H9 (cell line): Measurements from ENCODE around the gene HLA-E. TPM values are rescaled to one million over a fixed set of nuclear protein-coding genes. Genes with fewer than 3 reads are reported as not detected.
"Not testable (repeated sequence)": the region's sequence is repeated elsewhere in the genome, so short reads cannot be mapped to it uniquely, and the experiment has no call there.

ENCODE experiments used
- DNase-seq: peaks from one replicate; pipeline ENCODE4 v3.0.0-alpha.2; 2017
- H2AFZ ChIP-seq: one replicate; pipeline ENCODE4 v1.6.1; 2013; ENCODE audit warnings: mild to moderate bottlenecking, low read length, control low read depth, moderate library complexity
- H2AK5ac ChIP-seq: 2 replicates; pipeline ENCODE4 v1.6.1; 2013; ENCODE audit warnings: low read length, control low read depth, mixed read lengths; ENCODE audit not compliant: insufficient read length
- H2BK120ac ChIP-seq: one replicate; pipeline ENCODE4 v1.6.1; 2013; ENCODE audit warnings: low read depth, mild to moderate bottlenecking, low read length, control low read depth, inconsistent platforms; ENCODE audit not compliant: poor library complexity, severe bottlenecking
- H2BK12ac ChIP-seq: 2 replicates; pipeline ENCODE4 v1.6.1; 2013; ENCODE audit warnings: low read length, control low read depth, mixed read lengths, low read depth; ENCODE audit not compliant: insufficient read length
- H2BK15ac ChIP-seq: 2 replicates; pipeline ENCODE4 v1.6.1; 2013; ENCODE audit warnings: low read depth, low read length, control low read depth
- H2BK20ac ChIP-seq: one replicate; pipeline ENCODE4 v1.6.1; 2013; ENCODE audit warnings: low read depth, mild to moderate bottlenecking, low read length, control low read depth, inconsistent platforms; ENCODE audit not compliant: poor library complexity, severe bottlenecking
- H2BK5ac ChIP-seq: 2 replicates; pipeline ENCODE4 v1.6.1; 2013; ENCODE audit warnings: low read length, control low read depth, mixed read lengths; ENCODE audit not compliant: insufficient read length
- H3K14ac ChIP-seq: 2 replicates; pipeline ENCODE4 v1.6.1; 2013; ENCODE audit warnings: low read length, control low read depth; ENCODE audit not compliant: insufficient read depth
- H3K18ac ChIP-seq: 2 replicates; pipeline ENCODE4 v1.6.1; 2013; ENCODE audit warnings: low read depth, mild to moderate bottlenecking, mixed read lengths, low read length, control low read depth; ENCODE audit not compliant: insufficient read length
- H3K23ac ChIP-seq: 2 replicates; pipeline ENCODE4 v1.6.1; 2013; ENCODE audit warnings: low read length, control low read depth, mixed read lengths, low read depth; ENCODE audit not compliant: insufficient read length
- H3K23me2 ChIP-seq: 2 replicates; pipeline ENCODE4 v1.6.1; 2013; ENCODE audit warnings: low read depth, mild to moderate bottlenecking, mixed read lengths, low read length, control low read depth; ENCODE audit not compliant: insufficient read length, poor library complexity, severe bottlenecking
- H3K27ac ChIP-seq: 2 replicates; pipeline ENCODE4 v1.5.1; 2013; ENCODE audit warnings: low read length, control low read depth, mixed read lengths, low read depth; ENCODE audit not compliant: insufficient read length
- H3K27me3 ChIP-seq: 2 replicates; pipeline ENCODE4 v1.6.1; 2013; ENCODE audit warnings: low read length, control low read depth, inconsistent platforms; ENCODE audit not compliant: insufficient read depth
- H3K4ac ChIP-seq: 2 replicates; pipeline ENCODE4 v1.6.1; 2013; ENCODE audit warnings: low read depth, mild to moderate bottlenecking, control low read depth, inconsistent platforms, low read length, moderate library complexity
- H3K4me1 ChIP-seq: 2 replicates; pipeline ENCODE4 v1.6.1; 2013; ENCODE audit warnings: low read length, control low read depth, inconsistent platforms; ENCODE audit not compliant: insufficient read depth
- H3K4me2 ChIP-seq: 2 replicates; pipeline ENCODE4 v1.6.1; 2013; ENCODE audit warnings: low read length, control low read depth, mixed read lengths; ENCODE audit not compliant: insufficient read length, insufficient read depth
- H3K56ac ChIP-seq: 2 replicates; pipeline ENCODE4 v1.6.1; 2013; ENCODE audit warnings: low read depth, mild to moderate bottlenecking, mixed read lengths, low read length, control low read depth; ENCODE audit not compliant: insufficient read length
- H3K79me1 ChIP-seq: 2 replicates; pipeline ENCODE4 v1.6.1; 2013; ENCODE audit warnings: low read depth, mild to moderate bottlenecking, moderate library complexity, low read length, control low read depth, inconsistent platforms; ENCODE audit not compliant: insufficient read depth, poor library complexity, severe bottlenecking
- H3K79me2 ChIP-seq: 2 replicates; pipeline ENCODE4 v1.6.1; 2013; ENCODE audit warnings: low read length, control low read depth, inconsistent platforms; ENCODE audit not compliant: insufficient read depth
- H3K9ac ChIP-seq: 2 replicates; pipeline ENCODE4 v1.6.1; 2013; ENCODE audit warnings: low read length, control low read depth, mixed read lengths; ENCODE audit not compliant: insufficient read length; ENCODE audit errors: extremely low read depth
- H3K9me3 ChIP-seq: one replicate; pipeline ENCODE4 v1.6.1; 2013; ENCODE audit warnings: low read depth, low read length, inconsistent platforms; ENCODE audit not compliant: control insufficient read depth
- H3T11ph ChIP-seq: one replicate; pipeline ENCODE4 v1.6.1; 2013; ENCODE audit warnings: mild to moderate bottlenecking, low read length, control low read depth, inconsistent platforms
- H4K20me1 ChIP-seq: one replicate; pipeline ENCODE4 v1.6.1; 2013; ENCODE audit not compliant: control insufficient read depth, insufficient read length, insufficient read depth
- H4K5ac ChIP-seq: 2 replicates; pipeline ENCODE4 v1.6.1; 2013; ENCODE audit warnings: low read depth, mild to moderate bottlenecking, mixed read lengths, low read length, control low read depth; ENCODE audit not compliant: insufficient read length
- H4K8ac ChIP-seq: replicated peaks from 2 replicates; pipeline ENCODE4 v1.6.1; 2013; ENCODE audit warnings: low read length, control low read depth, mixed read lengths, low read depth; ENCODE audit not compliant: insufficient read length
- H4K91ac ChIP-seq: 2 replicates; pipeline ENCODE4 v1.6.1; 2013; ENCODE audit warnings: low read depth, mild to moderate bottlenecking, moderate library complexity, mixed read lengths, low read length, control low read depth; ENCODE audit not compliant: insufficient read length
- H3K27ac Mint-ChIP-seq, 3 experiments: 2 replicates in 2 of 3; 3 replicates in 1 of 3; pipeline ENCODE4 v1.8.0; 2020 to 2021; ENCODE audit warnings: mixed read lengths in 3 of 3, mild to moderate bottlenecking in 1 of 3, moderate library complexity in 1 of 3
- H3K27me3 Mint-ChIP-seq: 2 replicates; pipeline ENCODE4 v1.8.0; 2021; ENCODE audit warnings: low read depth, mild to moderate bottlenecking, moderate library complexity, mixed read lengths
- H3K36me3 Mint-ChIP-seq, 3 experiments: 2 replicates in 2 of 3; 3 replicates in 1 of 3; pipeline ENCODE4 v1.8.0; 2020 to 2021; ENCODE audit warnings: low read depth in 3 of 3, mixed read lengths in 3 of 3; ENCODE audit not compliant: insufficient read depth in 1 of 3
- H3K4me1 Mint-ChIP-seq, 2 experiments: 2 replicates each; pipeline ENCODE4 v1.8.0; 2020; ENCODE audit warnings: mixed read lengths in 2 of 2
- H3K4me3 Mint-ChIP-seq, 2 experiments: 2 replicates in 1 of 2; 3 replicates in 1 of 2; pipeline ENCODE4 v1.8.0; 2020 to 2021; ENCODE audit warnings: mild to moderate bottlenecking in 2 of 2, mixed read lengths in 2 of 2, moderate library complexity in 1 of 2
- H3K9me3 Mint-ChIP-seq, 2 experiments: 2 replicates in 1 of 2; 3 replicates in 1 of 2; pipeline ENCODE4 v1.8.0; 2020; ENCODE audit warnings: mild to moderate bottlenecking in 2 of 2, mixed read lengths in 2 of 2, moderate library complexity in 1 of 2
- WGBS: extraction: QIAGEN DNeasy Blood & Tissue Kit; methylation state at CpG from one replicate; pipeline ENCODE4 v1.1.7; 2013; ENCODE audit warnings: missing lambda C conversion rate, low lambda C conversion rate, mixed read lengths; ENCODE audit not compliant: insufficient read length; ENCODE audit errors: extremely low coverage; 5-methylcytosine and 5-hydroxymethylcytosine counted together
- total RNA-seq: library from RNA; stranded (reverse); gene quantifications from 2 replicates; pipeline ENCODE4 v1.2.1, GENCODE V29; 2021
- TF ChIP-seq, protein P1 (sequence below): fragments of 200-600 bp; sonication (generic); conservative IDR thresholded peaks from 3 replicates; pipeline ENCODE4 v1.8.0; 2021; ENCODE audit warnings: antibody characterized with exemption, mild to moderate bottlenecking

The HLA-E gene
- total RNA-seq, 1 experiment from 2014 or later = 28.1 TPM

GRCh38 chr6:30497714-30498113, 8.4 kb downstream of the HLA-E start:
- Histone ChIP-seq H3K27me3 (no peaks in the 10 kb centered on the region), H4K20me1 (no peaks in the 10 kb centered on the region), H3K14ac (no peak overlapping the region), H3K9me3 (no peaks in the 10 kb centered on the region), H3K23ac (no peak overlapping the region), H3K79me1 (no peaks in the 10 kb centered on the region), H3K56ac (no peak overlapping the region), H3K4me1 (no peaks in the 10 kb centered on the region), H3K4ac (no peak overlapping the region), H2BK120ac (no peak overlapping the region), H3K23me2 (no peaks in the 10 kb centered on the region), H4K8ac (no peak overlapping the region), H2AFZ (no peak overlapping the region), H3K4me2 (no peak overlapping the region), H3K27ac (no peak overlapping the region), H2BK5ac (no peak overlapping the region), H2BK20ac (no peak overlapping the region), H4K91ac (no peak overlapping the region), H4K5ac (no peak overlapping the region), H2AK5ac (no peak overlapping the region), H3T11ph (no peak overlapping the region), H2BK12ac (no peak overlapping the region), H3K9ac (no peak overlapping the region), H3K79me2 (no peaks in the 10 kb centered on the region), H2BK15ac (no peak overlapping the region), H3K18ac (no peak overlapping the region)
- TF ChIP-seq, protein P1, sequence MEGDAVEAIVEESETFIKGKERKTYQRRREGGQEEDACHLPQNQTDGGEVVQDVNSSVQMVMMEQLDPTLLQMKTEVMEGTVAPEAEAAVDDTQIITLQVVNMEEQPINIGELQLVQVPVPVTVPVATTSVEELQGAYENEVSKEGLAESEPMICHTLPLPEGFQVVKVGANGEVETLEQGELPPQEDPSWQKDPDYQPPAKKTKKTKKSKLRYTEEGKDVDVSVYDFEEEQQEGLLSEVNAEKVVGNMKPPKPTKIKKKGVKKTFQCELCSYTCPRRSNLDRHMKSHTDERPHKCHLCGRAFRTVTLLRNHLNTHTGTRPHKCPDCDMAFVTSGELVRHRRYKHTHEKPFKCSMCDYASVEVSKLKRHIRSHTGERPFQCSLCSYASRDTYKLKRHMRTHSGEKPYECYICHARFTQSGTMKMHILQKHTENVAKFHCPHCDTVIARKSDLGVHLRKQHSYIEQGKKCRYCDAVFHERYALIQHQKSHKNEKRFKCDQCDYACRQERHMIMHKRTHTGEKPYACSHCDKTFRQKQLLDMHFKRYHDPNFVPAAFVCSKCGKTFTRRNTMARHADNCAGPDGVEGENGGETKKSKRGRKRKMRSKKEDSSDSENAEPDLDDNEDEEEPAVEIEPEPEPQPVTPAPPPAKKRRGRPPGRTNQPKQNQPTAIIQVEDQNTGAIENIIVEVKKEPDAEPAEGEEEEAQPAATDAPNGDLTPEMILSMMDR = no peak
- WGBS = no CpG with 5 or more reads among the region's 3 CpGs
- Mint-ChIP-seq H3K4me3 (no peak overlapping the region), H3K36me3 (peaks cover 0 to under 1% (median under 1%) of the 10 kb centered on the region in 3 experiments; a peak in 4 of 7 replicates), H3K27me3 (peaks cover 2% of the 10 kb centered on the region; the same call in 1 of the 2 replicates), H3K4me1 (peaks cover 4% of the 10 kb centered on the region in 2 experiments; a peak in 2 of 4 replicates), H3K9me3 (peaks cover 5 to 14% of the 10 kb centered on the region in 2 experiments), H3K27ac (no peak overlapping the region)
- no peak for DNase-seq

DNA sequence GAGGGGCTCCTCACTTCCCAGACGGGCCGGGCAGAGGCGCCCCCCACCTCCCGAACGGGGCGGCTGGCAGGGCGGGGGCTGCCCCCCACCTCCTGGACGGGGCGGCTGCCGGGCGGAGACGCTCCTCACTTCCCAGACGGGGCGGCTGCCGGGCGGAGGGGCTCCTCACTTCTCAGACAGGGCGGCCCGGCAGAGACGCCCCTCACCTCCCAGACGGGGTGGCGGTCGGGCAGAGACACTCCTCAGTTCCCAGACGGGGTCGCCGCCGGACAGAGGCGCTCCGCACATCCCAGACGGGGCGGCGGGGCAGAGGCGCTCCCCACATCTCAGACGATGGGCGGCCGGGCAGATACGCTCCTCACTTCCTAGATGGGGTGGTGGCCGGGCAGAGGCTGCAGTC, 9.4 kb downstream of the HLA-E start:
- not testable (repeated sequence) for H3T11ph ChIP-seq, H3K9me3 ChIP-seq, H3K4me1 Mint-ChIP-seq, H3K4me1 ChIP-seq, H2BK15ac ChIP-seq, H3K79me2 ChIP-seq, H3K27ac ChIP-seq, H2BK20ac ChIP-seq, H4K8ac ChIP-seq, H4K91ac ChIP-seq, H4K5ac ChIP-seq, H3K23ac ChIP-seq, H3K14ac ChIP-seq, H3K4me3 Mint-ChIP-seq, H2AK5ac ChIP-seq, H3K9ac ChIP-seq, H2BK120ac ChIP-seq, H2BK12ac ChIP-seq, H3K36me3 Mint-ChIP-seq, H4K20me1 ChIP-seq, H2BK5ac ChIP-seq, H3K79me1 ChIP-seq, H3K27ac Mint-ChIP-seq, H3K56ac ChIP-seq, H3K23me2 ChIP-seq, DNase-seq, H3K4ac ChIP-seq, H2AFZ ChIP-seq, H3K18ac ChIP-seq, H3K27me3 Mint-ChIP-seq, H3K27me3 ChIP-seq, H3K4me2 ChIP-seq
- no CpG with 5 or more reads among the region's 37 CpGs for WGBS
- peaks cover 5 to 14% of the 10 kb centered on the region in 2 experiments for H3K9me3 Mint-ChIP-seq
